GM18499 (cell line): Measurements from ENCODE around the gene FARP1.

Experiments
- ATAC-seq: cut with Tn5 transposase; IDR thresholded peaks from one replicate; pipeline ENCODE4 v1.9.1; 2021; ENCODE audit warnings: moderate number of reproducible peaks; ENCODE audit not compliant: insufficient read depth, unreplicated experiment

The FARP1 gene, protein sequence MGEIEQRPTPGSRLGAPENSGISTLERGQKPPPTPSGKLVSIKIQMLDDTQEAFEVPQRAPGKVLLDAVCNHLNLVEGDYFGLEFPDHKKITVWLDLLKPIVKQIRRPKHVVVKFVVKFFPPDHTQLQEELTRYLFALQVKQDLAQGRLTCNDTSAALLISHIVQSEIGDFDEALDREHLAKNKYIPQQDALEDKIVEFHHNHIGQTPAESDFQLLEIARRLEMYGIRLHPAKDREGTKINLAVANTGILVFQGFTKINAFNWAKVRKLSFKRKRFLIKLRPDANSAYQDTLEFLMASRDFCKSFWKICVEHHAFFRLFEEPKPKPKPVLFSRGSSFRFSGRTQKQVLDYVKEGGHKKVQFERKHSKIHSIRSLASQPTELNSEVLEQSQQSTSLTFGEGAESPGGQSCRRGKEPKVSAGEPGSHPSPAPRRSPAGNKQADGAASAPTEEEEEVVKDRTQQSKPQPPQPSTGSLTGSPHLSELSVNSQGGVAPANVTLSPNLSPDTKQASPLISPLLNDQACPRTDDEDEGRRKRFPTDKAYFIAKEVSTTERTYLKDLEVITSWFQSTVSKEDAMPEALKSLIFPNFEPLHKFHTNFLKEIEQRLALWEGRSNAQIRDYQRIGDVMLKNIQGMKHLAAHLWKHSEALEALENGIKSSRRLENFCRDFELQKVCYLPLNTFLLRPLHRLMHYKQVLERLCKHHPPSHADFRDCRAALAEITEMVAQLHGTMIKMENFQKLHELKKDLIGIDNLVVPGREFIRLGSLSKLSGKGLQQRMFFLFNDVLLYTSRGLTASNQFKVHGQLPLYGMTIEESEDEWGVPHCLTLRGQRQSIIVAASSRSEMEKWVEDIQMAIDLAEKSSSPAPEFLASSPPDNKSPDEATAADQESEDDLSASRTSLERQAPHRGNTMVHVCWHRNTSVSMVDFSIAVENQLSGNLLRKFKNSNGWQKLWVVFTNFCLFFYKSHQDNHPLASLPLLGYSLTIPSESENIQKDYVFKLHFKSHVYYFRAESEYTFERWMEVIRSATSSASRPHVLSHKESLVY

DNA sequence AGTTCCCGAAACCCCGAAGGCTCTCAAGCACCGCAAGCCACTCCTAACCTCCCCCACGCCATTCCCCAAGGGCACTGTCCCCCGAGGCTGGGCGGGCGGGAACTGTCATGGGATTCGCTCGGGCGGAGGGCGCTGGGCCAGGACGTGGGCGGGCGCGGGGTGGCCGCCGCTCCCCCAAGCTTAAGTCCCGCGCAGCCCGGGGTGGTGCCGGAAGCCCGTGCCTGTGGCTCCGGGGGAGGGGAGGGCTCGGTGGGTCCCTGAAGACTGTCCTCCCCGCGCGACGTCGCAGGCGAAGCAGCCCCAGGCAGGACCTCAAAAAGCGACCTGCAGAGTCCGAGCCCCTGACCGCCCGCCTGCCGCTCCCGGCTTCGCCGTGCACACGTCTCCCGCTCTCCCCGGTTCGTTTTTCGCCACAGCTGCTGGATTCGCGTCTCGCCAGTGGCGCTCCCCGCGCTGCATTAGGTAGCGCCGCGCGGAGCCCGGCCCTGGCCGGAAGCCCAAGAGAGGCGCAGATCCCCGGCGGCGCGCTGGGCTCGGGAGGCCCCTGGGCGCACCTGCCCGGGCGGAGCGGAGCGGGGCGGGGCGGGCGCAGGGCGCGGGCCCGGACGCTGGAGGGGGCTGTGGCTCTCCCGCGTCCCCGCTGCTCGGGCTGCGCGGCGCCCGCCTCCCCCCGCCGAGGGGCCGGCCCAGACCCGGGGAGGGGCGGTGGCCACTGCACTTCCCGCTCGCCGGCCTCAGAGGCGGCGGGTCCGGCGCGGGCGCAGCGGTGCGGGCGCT, at the start of gene FARP1:
TSS of gene FARP1 (plus strand) at position 715 of the 777 bp plus-strand sequence. CDS start 70,149 bp downstream, outside the sequence.
- no peak for ATAC-seq

DNA sequence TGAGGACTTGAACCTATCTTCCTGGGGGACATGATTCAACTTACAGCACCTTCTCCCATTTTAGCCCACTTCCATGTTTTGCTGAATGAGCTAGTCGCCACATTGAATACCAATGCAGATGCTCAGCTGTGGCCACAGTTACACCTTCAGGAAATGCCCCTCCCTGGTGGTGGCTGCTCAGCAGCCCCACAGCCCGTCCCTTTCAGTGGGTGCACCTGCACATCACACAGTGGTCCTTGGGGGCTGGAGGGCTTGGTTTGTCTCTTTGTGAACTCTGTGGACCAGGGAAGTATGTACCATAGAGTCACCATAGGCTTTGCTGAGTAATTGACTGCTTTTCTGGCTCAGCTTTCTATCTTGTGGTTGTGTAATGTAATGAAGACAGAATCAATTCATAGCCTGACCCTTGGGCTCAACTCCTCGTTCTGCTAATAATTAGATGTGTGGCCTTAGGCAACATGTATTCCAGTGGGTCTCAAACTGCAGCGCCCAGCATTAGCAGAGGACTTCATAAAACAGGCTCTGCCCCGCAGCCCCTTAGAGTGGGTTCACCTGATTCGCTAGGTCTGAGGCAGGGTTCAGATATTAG, 48.1 kb upstream of the FARP1 start:
- ATAC-seq: no peak

- ATAC-seq: no peak
Measured at GRCh38 chr13:98096059-98096458, 46.8 kb upstream of the FARP1 start.

DNA sequence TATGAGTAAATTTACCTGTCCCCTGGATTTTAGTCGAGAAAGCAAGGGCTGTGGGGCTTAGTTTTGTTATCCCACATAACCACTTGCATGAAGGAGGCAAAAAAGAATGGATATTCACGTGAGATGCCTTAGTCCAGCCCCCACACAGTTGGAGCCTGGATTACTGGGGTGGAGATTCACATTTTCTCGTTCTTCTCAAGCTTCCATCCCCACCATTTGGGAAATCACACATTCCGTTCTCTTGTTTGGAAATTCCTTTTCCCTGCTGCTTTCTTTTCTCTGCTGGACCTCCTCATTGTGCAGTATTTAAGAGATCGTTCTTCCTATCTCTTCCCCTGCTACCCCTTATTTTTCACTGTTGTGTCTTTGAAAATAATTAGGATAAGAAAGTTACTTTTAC, 45.1 kb upstream of the FARP1 start:
- no peak for ATAC-seq

DNA sequence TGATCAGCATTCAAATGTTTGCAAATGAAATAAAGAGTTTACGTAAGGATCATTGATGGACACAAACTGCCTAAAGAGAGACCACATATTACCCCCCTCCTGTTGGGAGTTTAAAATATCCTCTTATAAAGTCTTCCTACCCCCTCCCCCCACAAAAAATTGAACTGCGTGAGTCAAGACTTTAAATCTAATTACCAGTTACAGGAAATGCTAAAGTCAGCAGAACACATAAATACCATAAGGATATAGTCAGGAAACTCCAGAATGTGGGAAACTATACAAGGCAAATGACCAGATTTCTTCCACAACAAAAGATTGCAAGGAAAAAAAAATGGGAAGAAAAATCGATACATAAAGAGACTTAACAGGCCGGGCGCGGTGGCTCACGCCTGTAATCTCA, 44.4 kb upstream of the FARP1 start:
- no peak for ATAC-seq

- no peak for ATAC-seq
Measured at GRCh38 chr13:98099627-98100026, 43.3 kb upstream of the FARP1 start.

DNA sequence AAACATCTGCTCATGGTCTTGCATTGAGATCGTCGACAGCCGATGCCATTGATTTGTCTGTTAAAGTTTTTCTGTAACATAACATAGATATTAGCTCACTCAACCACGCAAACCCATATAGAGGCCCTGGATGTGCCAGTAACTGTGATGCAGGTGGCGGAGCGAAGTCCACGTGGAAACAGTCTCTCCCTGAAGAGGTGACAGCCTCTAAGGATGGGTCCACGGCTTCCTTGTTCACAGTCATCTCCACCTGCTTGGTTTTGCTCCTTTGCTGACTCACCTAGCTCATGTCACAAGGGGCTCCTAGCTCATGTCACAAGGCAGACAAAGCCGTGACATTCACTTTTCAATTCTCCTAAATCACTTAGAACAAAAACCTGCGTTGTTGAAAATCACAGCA, 42.4 kb upstream of the FARP1 start:
- ATAC-seq: no peak

- no peak for ATAC-seq
Measured at GRCh38 chr13:98103531-98103930, 39.4 kb upstream of the FARP1 start.

DNA sequence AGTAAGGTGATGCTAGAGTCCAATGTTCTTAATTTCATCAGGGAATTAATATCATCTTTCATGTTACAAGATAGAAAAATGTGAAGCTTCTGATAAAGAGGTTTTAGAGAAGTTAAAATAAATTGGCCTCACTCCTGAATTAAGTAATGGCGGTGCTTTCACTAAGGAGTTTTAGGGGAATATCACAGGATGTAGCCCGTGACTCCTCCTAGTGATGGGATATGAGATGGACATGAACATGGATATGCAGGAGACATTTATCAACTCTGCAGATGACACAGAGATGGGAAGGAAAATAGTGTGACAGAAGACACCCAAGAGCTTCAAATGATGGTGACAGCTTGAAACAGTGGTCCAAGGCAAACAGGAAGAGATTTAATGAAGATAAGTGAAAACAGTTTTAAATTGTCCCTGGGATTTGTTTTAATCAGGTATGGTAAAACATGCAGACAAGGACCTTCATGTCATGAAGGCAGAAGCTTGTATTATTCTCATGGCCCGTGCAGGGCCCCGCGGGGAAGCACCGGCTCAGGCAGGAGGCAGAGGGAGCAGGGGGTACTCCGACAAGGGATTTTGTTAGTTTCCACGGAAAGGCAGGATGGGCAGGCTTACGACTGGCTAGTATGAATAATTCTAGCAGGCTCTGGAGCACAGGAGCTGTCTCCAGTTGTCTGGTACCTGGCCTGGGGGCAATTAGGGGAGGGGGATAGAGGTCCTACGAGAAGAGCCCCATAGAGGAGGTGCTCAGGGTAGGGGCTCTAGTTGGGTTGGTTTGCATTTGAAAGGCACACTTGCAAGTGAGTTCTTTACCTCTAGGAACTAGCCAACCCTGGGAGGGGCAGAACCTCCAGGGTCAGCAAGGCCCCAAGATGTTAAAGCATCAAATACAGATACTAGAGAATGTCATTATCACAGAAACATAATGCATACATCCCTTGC, 38.7 kb upstream of the FARP1 start:
- ATAC-seq: no peak

DNA sequence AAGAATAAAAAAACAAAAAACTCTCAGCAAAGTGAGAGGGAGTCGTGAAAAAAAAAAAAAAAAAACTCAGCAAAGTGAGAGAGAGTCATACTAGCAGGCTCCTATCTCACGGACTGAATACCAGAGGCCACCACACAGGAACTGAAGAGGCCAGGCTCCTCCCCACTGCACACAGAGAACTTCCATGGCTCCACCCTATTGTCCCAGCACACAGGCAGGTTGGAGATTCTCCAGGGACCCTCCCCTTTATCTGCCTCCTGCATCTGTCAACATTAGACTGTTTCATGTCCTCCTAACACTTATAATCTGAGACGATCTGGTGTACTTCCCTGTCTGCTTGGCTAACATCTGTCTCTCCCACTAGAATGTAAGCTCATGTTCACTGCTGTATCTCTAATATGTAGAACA, 37.0 kb upstream of the FARP1 start:
- no peak for ATAC-seq

DNA sequence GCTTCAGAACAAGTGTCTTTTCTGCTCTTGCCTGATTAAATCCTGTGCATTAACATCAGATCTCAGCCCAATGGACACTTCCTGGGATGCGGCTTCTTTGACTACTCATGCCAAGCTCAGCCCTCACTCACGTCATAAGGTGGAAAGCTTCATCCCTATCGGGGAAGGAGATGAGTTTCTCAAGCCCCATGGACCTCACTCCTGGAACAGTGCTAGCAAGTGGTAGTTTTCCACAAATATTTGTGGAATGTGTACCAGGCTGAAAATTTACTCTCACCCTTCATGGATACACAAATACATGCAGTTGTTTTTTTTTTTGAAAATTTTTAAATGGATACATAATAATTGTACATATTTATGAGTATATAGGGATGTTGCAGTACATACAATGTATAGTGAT, 34.6 kb upstream of the FARP1 start:
- ATAC-seq: no peak

DNA sequence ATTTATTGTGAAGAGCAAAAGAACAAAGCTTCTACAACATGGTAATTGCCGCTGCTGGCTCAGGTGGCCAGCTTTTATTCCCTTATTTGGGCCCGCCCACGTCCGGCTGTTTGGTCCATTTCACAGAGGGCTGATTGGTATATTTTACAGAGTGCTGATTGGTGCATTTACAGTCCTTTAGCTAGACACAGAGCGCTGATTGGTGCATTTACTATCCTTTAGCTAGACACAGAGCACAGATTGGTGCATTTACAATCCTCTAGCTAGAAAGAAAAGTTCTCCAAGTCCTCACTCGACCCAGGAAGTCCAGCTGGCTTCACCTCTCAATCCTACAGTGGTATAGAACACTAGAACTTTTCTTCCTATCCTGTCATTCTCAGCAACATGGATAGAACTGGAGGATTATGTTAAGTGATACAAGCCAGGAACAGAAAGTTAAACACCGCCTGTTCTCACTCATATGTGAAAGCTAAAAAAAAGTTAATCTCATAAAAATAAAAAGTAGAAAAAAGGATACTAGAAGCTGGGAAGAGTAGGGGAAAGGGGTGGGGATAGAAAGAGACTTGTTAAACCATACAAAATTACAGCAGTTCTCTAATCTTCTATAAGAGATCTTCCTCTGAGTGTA, 33.6 kb upstream of the FARP1 start:
- ATAC-seq: no peak

DNA sequence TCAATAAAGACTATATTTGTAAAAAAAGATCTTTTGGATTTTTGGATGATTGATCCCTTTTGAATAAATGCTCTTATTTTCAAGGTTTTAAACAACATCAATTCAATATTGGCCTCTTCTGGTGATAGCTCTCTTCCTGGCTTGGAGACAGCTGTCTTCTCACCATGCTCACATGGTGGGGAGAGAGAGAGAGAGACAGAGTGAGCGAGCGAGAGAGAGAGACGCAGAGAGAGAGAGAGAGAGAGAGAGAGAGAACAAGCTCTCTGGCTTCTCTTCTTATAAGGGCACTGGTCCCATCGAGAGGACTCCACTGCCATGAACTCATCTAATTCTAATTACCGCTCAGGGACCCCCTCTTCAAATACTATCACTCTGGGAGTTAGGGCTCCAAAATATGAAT, 32.1 kb upstream of the FARP1 start:
- ATAC-seq: no peak

DNA sequence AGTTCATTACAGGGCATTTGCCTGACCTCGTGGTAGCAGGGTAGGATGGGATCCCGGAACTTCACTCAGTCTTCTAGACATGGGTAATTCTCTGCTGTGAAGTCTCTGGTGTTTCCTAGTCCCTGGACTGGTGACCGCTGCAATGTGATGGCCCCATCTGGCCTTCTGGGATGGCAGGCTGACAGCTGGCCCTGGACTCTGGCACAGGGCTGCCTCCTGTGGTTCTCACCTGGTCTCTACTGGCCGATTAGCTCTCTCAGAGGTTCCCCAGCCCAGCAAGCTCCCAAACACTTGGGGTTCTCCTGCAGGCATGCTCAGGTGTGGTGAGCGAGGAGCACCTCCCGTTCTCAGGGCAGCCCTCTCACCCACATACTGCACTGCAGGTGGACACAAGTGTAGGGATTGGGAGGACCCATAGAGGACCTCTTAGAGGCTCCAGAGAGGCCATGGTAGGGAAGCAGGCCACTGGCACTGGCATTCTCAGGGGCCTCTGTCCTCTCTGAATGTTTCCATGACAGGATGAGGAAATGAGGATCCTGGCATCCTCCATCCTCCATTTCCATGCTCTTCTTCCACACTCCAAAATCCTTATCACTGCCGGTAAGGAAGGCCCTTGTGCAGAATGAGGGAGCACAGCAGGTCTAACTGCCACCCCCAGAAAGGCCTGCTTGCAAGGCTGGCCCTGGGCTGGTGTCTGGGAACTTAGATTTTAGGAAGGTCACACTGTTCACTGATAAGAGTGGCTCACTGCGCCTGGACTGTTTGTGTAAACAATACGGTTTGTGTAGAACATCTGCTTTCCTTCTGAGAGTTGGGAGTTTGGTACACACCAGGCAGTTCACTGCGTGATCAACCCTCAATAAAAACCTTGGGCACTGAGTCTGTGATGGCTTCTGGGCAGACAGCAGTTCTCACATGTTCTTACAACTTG, 31.5 kb upstream of the FARP1 start:
- no peak for ATAC-seq

DNA sequence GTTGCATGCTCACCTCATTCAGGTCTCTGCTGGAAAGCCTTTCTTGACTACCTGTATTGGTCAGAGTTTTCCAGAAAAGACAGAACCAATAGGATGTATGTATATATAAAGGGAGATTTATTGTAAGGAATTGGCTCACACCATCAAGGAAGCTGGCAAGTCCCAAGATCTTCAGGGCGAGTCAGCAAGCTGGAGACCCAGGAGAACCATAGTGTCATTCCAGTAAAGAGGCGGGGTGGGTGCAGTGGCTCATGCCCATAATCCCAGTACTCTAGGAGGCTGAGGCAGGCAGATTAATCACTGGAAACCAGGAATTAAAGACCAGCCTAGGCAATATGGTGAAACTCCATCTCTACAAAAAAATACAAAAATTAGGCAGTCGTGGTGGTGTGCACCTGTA, 30.4 kb upstream of the FARP1 start:
- ATAC-seq: no peak

- no peak for ATAC-seq
Measured at GRCh38 chr13:98118865-98119264, 24.0 kb upstream of the FARP1 start.

DNA sequence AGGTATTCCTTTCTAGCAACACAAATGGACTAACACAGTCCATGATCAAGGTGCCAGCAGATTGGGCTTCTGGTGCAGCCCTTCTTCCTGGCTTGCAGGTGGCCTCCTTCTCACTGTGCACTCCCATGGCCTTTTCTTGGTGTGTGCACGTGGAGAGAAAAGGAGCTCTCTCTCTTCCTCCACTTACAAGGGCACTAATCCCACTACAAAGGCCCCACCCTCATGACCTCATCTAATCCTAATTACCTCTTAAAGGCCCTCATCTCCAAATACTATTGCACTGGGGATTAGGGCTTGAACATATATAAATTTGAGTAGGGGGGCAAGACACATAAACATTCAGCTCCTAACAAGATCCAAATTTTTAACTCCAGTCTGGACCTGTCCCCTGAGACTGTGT, 19.7 kb upstream of the FARP1 start:
- no peak for ATAC-seq
